Activated CD4-positive, alpha-beta memory T cell treated with anti-CD3 and anti-CD28 coated beads for 36 hours (primary cell): ENCODE results near the gene UPB1. TPM values are rescaled to one million over a fixed set of nuclear protein-coding genes. Genes with fewer than 3 reads are reported as not detected.
"Not testable (repeated sequence)": the region's sequence is repeated elsewhere in the genome, so short reads cannot be mapped to it uniquely, and the experiment has no call there.

Experiments
- CTCF ChIA-PET: fragments of 350-600 bp; sonication (Branson Sonifier 250); formaldehyde crosslinking; loops from one replicate; lab custom pipeline; 2021; ENCODE audit warnings: antibody characterized with exemption, inconsistent platforms; lab: Charles Lee
- POLR2A ChIA-PET: fragments of 350-600 bp; sonication (Branson Sonifier 250); formaldehyde crosslinking; loops from one replicate; lab custom pipeline; 2021; ENCODE audit warnings: antibody characterized with exemption; lab: Charles Lee
- DNase-seq: peaks from one replicate; pipeline ENCODE4 v3.0.0-alpha.2; 2020
- H3K27ac Mint-ChIP-seq: one replicate; pipeline ENCODE4 v1.8.0; 2021; ENCODE audit warnings: mixed read lengths
- H3K27me3 Mint-ChIP-seq: one replicate; pipeline ENCODE4 v1.8.0; 2021; ENCODE audit warnings: mixed read lengths
- H3K36me3 Mint-ChIP-seq: one replicate; pipeline ENCODE4 v1.8.0; 2021; ENCODE audit warnings: mixed read lengths
- H3K4me1 Mint-ChIP-seq: one replicate; pipeline ENCODE4 v1.8.0; 2021; ENCODE audit warnings: low read depth, mixed read lengths
- H3K4me3 Mint-ChIP-seq: one replicate; pipeline ENCODE4 v1.8.0; 2021; ENCODE audit warnings: mild to moderate bottlenecking, mixed read lengths
- H3K9me3 Mint-ChIP-seq: one replicate; pipeline ENCODE4 v1.8.0; 2021; ENCODE audit warnings: mixed read lengths
- intact Hi-C: fragments of 100-400 bp; cut with micrococcal nuclease; formaldehyde crosslinking; loops from one replicate; pipeline ENCODE4 v1.15.1; 2023
- total RNA-seq, 2 experiments: library from RNA; stranded (reverse); gene quantifications; one replicate each; pipeline ENCODE4 v1.2.3, GENCODE V29; 2021

Gene UPB1
- total RNA-seq, 2 experiments from 2014 or later: 0.19 to 0.31 TPM

GRCh38 chr22:24541681-24542515, 46.8 kb downstream of the UPB1 start:
- no peak overlapping the region for H3K4me3 Mint-ChIP-seq
- intact Hi-C loops: no loop called here
- no peaks in the 10 kb centered on the region for H3K27me3 Mint-ChIP-seq
- no peaks in the 10 kb centered on the region for H3K4me1 Mint-ChIP-seq
- no peaks in the 10 kb centered on the region for H3K9me3 Mint-ChIP-seq
- ChIA-PET POLR2A (interaction anchor here (0.6 kb wide), 1 partner anchor 14 kb away, joined by 4 read pairs; no protein-coding TSS in a partner anchor), CTCF (no interaction called here)
- peaks cover 39% of the 10 kb centered on the region for H3K36me3 Mint-ChIP-seq
- DNase-seq: no peak
- H3K27ac Mint-ChIP-seq: no peak overlapping the region

- Mint-ChIP-seq H3K4me3 (no peak overlapping the region), H3K27ac (no peak overlapping the region)
These were observed 47.5 kb downstream of the UPB1 start for GRCh38 chr22:24542641-24543040.

GRCh38 chr22:24543185-24543601, 48.1 kb downstream of the UPB1 start:
- no peak overlapping the region for H3K27ac Mint-ChIP-seq
- H3K27me3 Mint-ChIP-seq: no peaks in the 10 kb centered on the region
- H3K4me1 Mint-ChIP-seq: no peaks in the 10 kb centered on the region
- H3K9me3 Mint-ChIP-seq: no peaks in the 10 kb centered on the region
- H3K4me3 Mint-ChIP-seq: no peak overlapping the region
- peaks cover 47% of the 10 kb centered on the region for H3K36me3 Mint-ChIP-seq
- CTCF ChIA-PET: no interaction called here
- POLR2A ChIA-PET: no interaction called here
- intact Hi-C loops: no loop called here
- DNase-seq: no peak

More at GRCh38 chr22:24542641-24543040, 47.5 kb downstream of the UPB1 start:
- no peak for DNase-seq
- Mint-ChIP-seq H3K36me3 (peaks cover 44% of the 10 kb centered on the region), H3K9me3 (no peaks in the 10 kb centered on the region), H3K4me1 (no peaks in the 10 kb centered on the region), H3K27me3 (no peaks in the 10 kb centered on the region)
- ChIA-PET CTCF (no interaction called here), POLR2A (no interaction called here)
- intact Hi-C loops: no loop called here

GRCh38 chr22:24543679-24544243, 48.6 kb downstream of the UPB1 start:
- no peak overlapping the region for H3K4me3 Mint-ChIP-seq
- H3K4me1 Mint-ChIP-seq: no peaks in the 10 kb centered on the region
- H3K27ac Mint-ChIP-seq: no peak overlapping the region
- peaks cover 47% of the 10 kb centered on the region for H3K36me3 Mint-ChIP-seq
- DNase-seq: no peak
- intact Hi-C loops: no loop called here
- no peaks in the 10 kb centered on the region for H3K9me3 Mint-ChIP-seq
- CTCF ChIA-PET: no interaction called here
- H3K27me3 Mint-ChIP-seq: no peaks in the 10 kb centered on the region
- POLR2A ChIA-PET: interaction anchor here (1.2 kb wide), 1 partner anchor 11 kb away, joined by 4 read pairs; the partner anchor contains the start of gene GUCD1

GRCh38 chr22:24548812-24549211, 53.7 kb downstream of the UPB1 start:
- no peak for DNase-seq
- peaks cover 18% of the 10 kb centered on the region for H3K36me3 Mint-ChIP-seq
- ChIA-PET CTCF (no interaction called here), POLR2A (no interaction called here)
- H3K4me1 Mint-ChIP-seq: peaks cover 19% of the 10 kb centered on the region
- no peaks in the 10 kb centered on the region for H3K27me3 Mint-ChIP-seq
- no peaks in the 10 kb centered on the region for H3K9me3 Mint-ChIP-seq
- intact Hi-C loops: no loop called here
- no peak overlapping the region for H3K27ac Mint-ChIP-seq
- no peak overlapping the region for H3K4me3 Mint-ChIP-seq

GRCh38 chr22:24550028-24550901, 55.1 kb downstream of the UPB1 start:
- Mint-ChIP-seq H3K27ac (no peak overlapping the region), H3K9me3 (no peaks in the 10 kb centered on the region), H3K27me3 (no peaks in the 10 kb centered on the region), H3K4me3 (no peak overlapping the region), H3K36me3 (peaks cover 17% of the 10 kb centered on the region), H3K4me1 (peaks cover 23% of the 10 kb centered on the region)
- intact Hi-C loops: loop anchor here (10.0 kb wide), 2 partner anchors 255 to 635 kb away; partner anchors contain the start of gene SGSM1
- ChIA-PET POLR2A (no interaction called here), CTCF (no interaction called here)
- DNase-seq: no peak

- peaks cover 23% of the 10 kb centered on the region for H3K4me1 Mint-ChIP-seq
- peaks cover 20% of the 10 kb centered on the region for H3K36me3 Mint-ChIP-seq
- CTCF ChIA-PET: no interaction called here
- POLR2A ChIA-PET: no interaction called here
- peak overlapping the region; percentile 9 for H3K27ac Mint-ChIP-seq
- H3K9me3 Mint-ChIP-seq: no peaks in the 10 kb centered on the region
- intact Hi-C loops: loop anchor here (10.0 kb wide), 2 partner anchors 254 to 636 kb away; partner anchors contain the start of gene SGSM1
- no peaks in the 10 kb centered on the region for H3K27me3 Mint-ChIP-seq
- no peak for DNase-seq
- H3K4me3 Mint-ChIP-seq: no peak overlapping the region
These were observed 55.8 kb downstream of the UPB1 start for GRCh38 chr22:24550902-24551435.

GRCh38 chr22:24552503-24553286, 57.6 kb downstream of the UPB1 start:
- intact Hi-C loops: loop anchor here (10.0 kb wide), 2 partner anchors 252 to 638 kb away; partner anchors contain the start of gene SGSM1

GRCh38 chr22:24553597-24554312, 58.6 kb downstream of the UPB1 start:
- Mint-ChIP-seq H3K36me3 (peaks cover 25% of the 10 kb centered on the region), H3K27me3 (no peaks in the 10 kb centered on the region), H3K9me3 (no peaks in the 10 kb centered on the region), H3K4me3 (peak overlapping the region; percentile 97), H3K4me1 (peaks cover 41% of the 10 kb centered on the region), H3K27ac (peak overlapping the region; percentile 79)
- intact Hi-C loops: loop anchor here (10.0 kb wide), 2 partner anchors 251 to 639 kb away; partner anchors contain the start of gene SGSM1
- POLR2A ChIA-PET: interaction anchor here (0.7 to 1.9 kb wide), 7 partner anchors 8 to 660 kb away, joined by 3 to 9 read pairs (median 5); partner anchors contain the start of genes ADORA2A and MIF
- CTCF ChIA-PET: no interaction called here
- no peak for DNase-seq

More at GRCh38 chr22:24552503-24553286, 57.6 kb downstream of the UPB1 start:
- peaks cover 17% of the 10 kb centered on the region for H3K36me3 Mint-ChIP-seq
- H3K9me3 Mint-ChIP-seq, H3K27me3 Mint-ChIP-seq, H3K4me3 Mint-ChIP-seq, CTCF ChIA-PET, DNase-seq, H3K27ac Mint-ChIP-seq: not testable (repeated sequence)
- POLR2A ChIA-PET: interaction anchor here (1.6 kb wide), 2 partner anchors 7 to 12 kb away, joined by 3 to 5 read pairs; no protein-coding TSS in a partner anchor
- H3K4me1 Mint-ChIP-seq: peaks cover 30% of the 10 kb centered on the region
